GM12878 (cell line): ENCODE measurements around the gene ORM2. TPM values are rescaled to one million over a fixed set of nuclear protein-coding genes. Genes with fewer than 3 reads are reported as not detected.

Experiments
- MEF2A ChIP-seq: IDR thresholded peaks from 2 replicates; pipeline ENCODE4 v1.6.1; 2011; ENCODE audit warnings: low read depth, mild to moderate bottlenecking, low read length, moderate library complexity; ENCODE audit not compliant: insufficient read depth
- RCOR1 ChIP-seq: conservative IDR thresholded peaks from 2 replicates; pipeline ENCODE4 v1.6.1; 2012; ENCODE audit warnings: low read depth, low read length, improper control_type of control experiment
- SMAD1 ChIP-seq: fragments of 450-650 bp; IDR thresholded peaks from 2 replicates; pipeline ENCODE4 v1.6.1; 2018; ENCODE audit warnings: mild to moderate bottlenecking, low read depth; ENCODE audit not compliant: partially characterized antibody
- YY1 ChIP-seq: IDR thresholded peaks from 2 replicates; pipeline ENCODE4 v1.6.1; 2011; ENCODE audit warnings: low read depth, mild to moderate bottlenecking, low read length
- ZBTB40 ChIP-seq: fragments of 450-650 bp; IDR thresholded peaks from 2 replicates; pipeline ENCODE4 v1.6.1; 2016; ENCODE audit warnings: mild to moderate bottlenecking, moderate library complexity, borderline replicate concordance
- ZNF217 ChIP-seq: fragments of 450-650 bp; IDR thresholded peaks from 2 replicates; pipeline ENCODE4 v1.6.1; 2017; ENCODE audit warnings: antibody characterized with exemption, mild to moderate bottlenecking
- polyA plus RNA-seq, 11 experiments: library from polyadenylated mRNA; depleted of rRNA in 4 of 11; unstranded in 6 of 11; stranded (reverse) in 5 of 11; fragments of >200 nt; fragmentation: Nextera tagmentation in 4 of 11; fragmentation: Illumina TruSeq in 1 of 11; extraction: Ambion mirVana in 4 of 11; extraction: Trizol in 1 of 11; gene quantifications; 1 replicate in 1 of 11; 2 replicates in 10 of 11; pipeline versions ENCODE4 v1.2.1 to v1.2.3, GENCODE V29; 2011 to 2016; ENCODE audit warnings: inconsistent platforms in 2 of 11, missing spikeins in 2 of 11, low read depth in 1 of 11
- total RNA-seq, 4 experiments: library from RNA; depleted of rRNA in 3 of 4; stranded (reverse); fragments of >200 nt in 3 of 4; fragmentation: Illumina TruSeq in 1 of 4; extraction: Trizol in 1 of 4; gene quantifications; 2 replicates each; pipeline versions ENCODE4 v1.2.1 to v1.2.3, GENCODE V29; 2013 to 2021
- TF ChIP-seq, protein P1 (sequence below): fragments of 450-650 bp; IDR thresholded peaks from 2 replicates; pipeline ENCODE4 v1.6.1; 2017; ENCODE audit warnings: mild to moderate bottlenecking, moderate library complexity

The ORM2 gene
- total and polyA plus RNA-seq, 10 of the 15 experiments (the other 5 are each of a cell fraction or from before 2014, with no cell fraction given), result 0.64 TPM; not detected in 9

DNA sequence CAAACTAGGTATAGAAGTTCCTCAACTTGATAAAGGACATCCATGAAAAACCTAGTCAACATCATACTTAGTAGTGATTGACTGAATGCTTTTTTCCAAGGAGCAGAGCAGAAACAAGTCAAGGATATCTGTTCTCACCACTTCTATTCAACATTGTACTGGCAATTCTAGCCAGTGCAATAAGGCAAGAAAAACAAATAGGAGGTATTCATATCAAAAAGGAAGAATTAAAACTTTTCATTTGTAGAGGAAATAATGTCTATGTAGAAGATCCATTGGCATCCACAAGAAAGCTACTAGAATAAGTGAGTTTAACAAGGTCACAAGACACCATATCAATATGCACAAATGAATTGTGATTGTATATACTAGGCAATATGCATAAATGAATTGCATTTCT is 35.0 kb upstream of the ORM2 start (continued):
- TF ChIP-seq SMAD1 (no peak), MEF2A (no peak), ZNF217 (no peak), ZBTB40 (no peak), RCOR1 (no peak), YY1 (no peak)
- TF ChIP-seq, protein P1, sequence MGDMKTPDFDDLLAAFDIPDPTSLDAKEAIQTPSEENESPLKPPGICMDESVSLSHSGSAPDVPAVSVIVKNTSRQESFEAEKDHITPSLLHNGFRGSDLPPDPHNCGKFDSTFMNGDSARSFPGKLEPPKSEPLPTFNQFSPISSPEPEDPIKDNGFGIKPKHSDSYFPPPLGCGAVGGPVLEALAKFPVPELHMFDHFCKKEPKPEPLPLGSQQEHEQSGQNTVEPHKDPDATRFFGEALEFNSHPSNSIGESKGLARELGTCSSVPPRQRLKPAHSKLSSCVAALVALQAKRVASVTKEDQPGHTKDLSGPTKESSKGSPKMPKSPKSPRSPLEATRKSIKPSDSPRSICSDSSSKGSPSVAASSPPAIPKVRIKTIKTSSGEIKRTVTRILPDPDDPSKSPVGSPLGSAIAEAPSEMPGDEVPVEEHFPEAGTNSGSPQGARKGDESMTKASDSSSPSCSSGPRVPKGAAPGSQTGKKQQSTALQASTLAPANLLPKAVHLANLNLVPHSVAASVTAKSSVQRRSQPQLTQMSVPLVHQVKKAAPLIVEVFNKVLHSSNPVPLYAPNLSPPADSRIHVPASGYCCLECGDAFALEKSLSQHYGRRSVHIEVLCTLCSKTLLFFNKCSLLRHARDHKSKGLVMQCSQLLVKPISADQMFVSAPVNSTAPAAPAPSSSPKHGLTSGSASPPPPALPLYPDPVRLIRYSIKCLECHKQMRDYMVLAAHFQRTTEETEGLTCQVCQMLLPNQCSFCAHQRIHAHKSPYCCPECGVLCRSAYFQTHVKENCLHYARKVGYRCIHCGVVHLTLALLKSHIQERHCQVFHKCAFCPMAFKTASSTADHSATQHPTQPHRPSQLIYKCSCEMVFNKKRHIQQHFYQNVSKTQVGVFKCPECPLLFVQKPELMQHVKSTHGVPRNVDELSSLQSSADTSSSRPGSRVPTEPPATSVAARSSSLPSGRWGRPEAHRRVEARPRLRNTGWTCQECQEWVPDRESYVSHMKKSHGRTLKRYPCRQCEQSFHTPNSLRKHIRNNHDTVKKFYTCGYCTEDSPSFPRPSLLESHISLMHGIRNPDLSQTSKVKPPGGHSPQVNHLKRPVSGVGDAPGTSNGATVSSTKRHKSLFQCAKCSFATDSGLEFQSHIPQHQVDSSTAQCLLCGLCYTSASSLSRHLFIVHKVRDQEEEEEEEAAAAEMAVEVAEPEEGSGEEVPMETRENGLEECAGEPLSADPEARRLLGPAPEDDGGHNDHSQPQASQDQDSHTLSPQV, result no peak
